GM18508 (cell line): ENCODE data around the gene TJAP1.
"Not testable (repeated sequence)": the region's sequence is repeated elsewhere in the genome, so short reads cannot be mapped to it uniquely, and the experiment has no call there.

ENCODE experiments used
- ATAC-seq: cut with Tn5 transposase; IDR thresholded peaks from one replicate; pipeline ENCODE4 v1.9.1; 2021; ENCODE audit warnings: moderate number of reproducible peaks; ENCODE audit not compliant: insufficient read depth, unreplicated experiment

Gene TJAP1

GRCh38 chr6:43521836-43522235 lies 44.5 kb downstream of the TJAP1 start:
- ATAC-seq, result no peak

GRCh38 chr6:43522547-43523261 lies 45.3 kb downstream of the TJAP1 start:
- no peak for ATAC-seq

- ATAC-seq, result no peak
Measured at GRCh38 chr6:43523284-43523683, 45.9 kb downstream of the TJAP1 start.

- no peak for ATAC-seq
Measured at GRCh38 chr6:43524483-43524961, 47.2 kb downstream of the TJAP1 start.

GRCh38 chr6:43532201-43532600 lies 54.8 kb downstream of the TJAP1 start:
- ATAC-seq, result no peak

- not testable (repeated sequence) for ATAC-seq
Measured at GRCh38 chr6:43538986-43539385, 61.6 kb downstream of the TJAP1 start.

- ATAC-seq, result not testable (repeated sequence)
Measured at GRCh38 chr6:43539409-43539808, 62.0 kb downstream of the TJAP1 start.

GRCh38 chr6:43540507-43540906 lies 63.1 kb downstream of the TJAP1 start:
- no peak for ATAC-seq

GRCh38 chr6:43541774-43542471 lies 64.6 kb downstream of the TJAP1 start:
- ATAC-seq, result no peak

GRCh38 chr6:43544461-43544860 lies 67.1 kb downstream of the TJAP1 start:
- ATAC-seq, result no peak

GRCh38 chr6:43547222-43547621 lies 69.9 kb downstream of the TJAP1 start:
- ATAC-seq, result no peak
